Stimulated activated CD8-positive, alpha-beta memory T cell treated with anti-CD3 and anti-CD28 coated beads, Interleukin-7, amount 100 ng/mL, for 48 hours (primary cell): ENCODE measurements around the gene MCTP2.
"Not testable (repeated sequence)": the region's sequence is repeated elsewhere in the genome, so short reads cannot be mapped to it uniquely, and the experiment has no call there.

Experiments
- DNase-seq, 2 donors: peaks; one replicate each; pipeline ENCODE4 v3.0.0-alpha.2; 2020; ENCODE audit warnings: low read depth in 1 of 2; ENCODE audit errors: extremely low read depth in 1 of 2

Gene MCTP2

DNA sequence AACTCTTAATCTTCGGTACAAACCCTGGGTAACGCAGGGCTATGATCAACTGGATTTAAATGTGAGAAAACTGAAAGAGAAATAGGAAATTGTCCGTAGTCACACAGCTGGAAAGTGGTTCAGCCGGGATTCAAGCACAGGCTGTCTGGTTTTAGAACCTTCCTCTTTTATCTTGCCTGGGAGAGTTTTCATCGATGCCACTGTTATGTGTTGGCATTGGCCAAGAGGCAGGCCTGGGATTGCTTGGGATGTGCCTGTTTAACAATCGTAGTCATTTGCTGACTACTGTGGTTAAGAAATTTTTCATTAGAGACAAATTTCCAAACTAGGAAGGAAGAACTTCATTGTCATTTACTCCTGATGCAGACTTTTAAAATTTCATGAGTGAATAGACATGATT lies 4.3 kb downstream of the MCTP2 start:
- no peak for DNase-seq

DNA sequence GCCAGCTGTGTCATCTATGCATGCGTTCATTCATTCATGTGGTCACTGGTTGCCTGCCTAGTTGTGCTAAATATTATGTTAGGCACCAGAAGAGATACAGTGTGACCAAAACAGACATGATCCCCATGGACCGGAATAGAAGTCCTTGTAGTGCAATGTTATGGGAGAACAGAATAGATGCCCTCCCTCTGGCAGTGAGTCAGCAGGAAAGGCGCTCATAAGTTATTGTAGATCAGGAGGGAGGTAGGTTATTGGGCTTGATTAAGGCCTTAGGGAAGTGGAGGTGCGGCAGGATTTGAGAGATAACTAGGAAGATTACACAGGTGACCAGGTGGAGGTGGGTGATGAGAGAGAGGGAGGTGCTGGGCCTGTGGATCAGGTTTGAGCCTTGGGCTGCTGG lies 5.2 kb downstream of the MCTP2 start:
- no peak for DNase-seq

DNA sequence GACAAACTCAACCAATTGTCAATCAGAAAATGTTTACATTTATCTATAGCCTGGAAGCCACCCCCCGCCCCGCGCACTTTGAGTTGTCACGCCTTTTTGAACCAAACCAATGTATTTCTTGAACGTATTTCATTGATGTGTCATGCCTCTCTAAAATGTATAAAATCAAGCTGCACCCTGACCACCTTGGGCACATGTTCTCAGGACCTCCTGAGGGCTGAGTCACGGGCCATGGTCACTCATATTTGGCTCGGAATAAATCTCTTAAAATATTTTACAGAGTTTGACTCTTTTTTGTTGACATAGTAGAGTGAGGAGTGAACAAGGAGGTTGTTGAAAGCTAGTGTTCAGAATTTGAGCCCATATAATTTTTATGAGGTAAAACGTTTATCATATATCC lies 6.5 kb downstream of the MCTP2 start:
- DNase-seq = no peak

DNA sequence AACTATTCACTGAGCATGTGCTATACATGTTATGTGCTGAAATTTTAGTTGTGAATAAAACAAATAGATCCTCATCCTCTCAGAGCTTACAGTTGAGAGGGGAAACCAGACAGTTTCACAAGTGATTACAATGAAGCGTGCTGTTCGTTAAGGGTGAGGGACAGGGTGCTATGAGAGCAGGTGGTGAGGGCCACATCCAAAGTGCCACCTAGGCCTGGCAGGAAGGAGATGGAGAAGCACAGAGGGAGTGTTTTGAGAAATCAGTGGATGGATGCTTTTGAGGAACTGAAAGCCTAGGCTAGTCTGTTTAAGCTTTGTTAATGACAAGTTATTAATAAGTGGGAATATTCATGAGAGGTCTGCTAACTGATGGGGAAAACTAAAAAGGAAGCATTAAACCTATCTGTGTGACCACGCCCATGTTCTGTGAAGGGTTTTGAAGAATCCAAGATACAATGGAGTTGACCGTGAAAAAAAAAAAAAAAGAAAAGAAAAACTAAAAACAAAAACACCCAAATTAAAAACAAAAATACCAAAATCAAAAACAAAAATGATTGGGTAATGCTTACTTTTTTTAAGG lies 7.3 kb downstream of the MCTP2 start:
- DNase-seq = no peak

DNA sequence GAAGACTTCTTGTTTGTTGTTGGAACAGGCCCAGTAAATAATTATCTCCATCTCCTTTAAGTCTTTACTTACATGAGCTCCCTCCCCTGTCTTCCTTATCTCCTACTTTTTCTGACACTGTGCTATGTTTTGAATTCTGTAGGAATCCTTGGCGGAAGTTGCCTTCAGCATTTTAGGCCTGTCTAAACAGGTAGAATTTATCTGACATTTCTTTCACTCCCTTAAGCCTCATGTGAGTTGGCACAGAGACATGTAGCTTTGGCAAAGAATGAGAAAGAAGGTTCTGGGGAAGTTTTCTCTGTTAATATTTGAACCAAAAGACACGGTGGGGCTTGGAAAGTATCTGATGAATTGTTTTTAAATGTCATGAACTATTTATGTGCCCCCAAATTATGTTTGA lies 8.1 kb downstream of the MCTP2 start:
- DNase-seq = no peak

DNA sequence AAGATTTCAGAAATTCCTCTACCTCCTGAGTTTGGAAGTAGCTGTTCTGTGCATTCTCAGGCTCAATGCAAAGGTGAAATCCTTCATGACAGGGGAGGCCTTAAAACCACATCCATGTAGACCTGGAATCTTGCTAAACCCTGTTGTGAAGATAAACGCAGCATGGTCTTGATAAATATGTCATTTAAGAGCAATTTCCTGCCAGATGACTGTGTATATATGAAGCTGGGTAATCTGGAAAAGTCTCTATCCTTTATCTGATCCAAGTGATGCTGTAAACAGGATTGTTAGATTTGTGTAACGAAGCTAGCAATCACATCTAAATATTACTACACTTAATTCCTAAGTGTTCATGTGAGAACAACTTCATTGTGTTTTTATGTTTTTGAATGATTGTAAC lies 9.1 kb downstream of the MCTP2 start:
- DNase-seq = no peak

DNA sequence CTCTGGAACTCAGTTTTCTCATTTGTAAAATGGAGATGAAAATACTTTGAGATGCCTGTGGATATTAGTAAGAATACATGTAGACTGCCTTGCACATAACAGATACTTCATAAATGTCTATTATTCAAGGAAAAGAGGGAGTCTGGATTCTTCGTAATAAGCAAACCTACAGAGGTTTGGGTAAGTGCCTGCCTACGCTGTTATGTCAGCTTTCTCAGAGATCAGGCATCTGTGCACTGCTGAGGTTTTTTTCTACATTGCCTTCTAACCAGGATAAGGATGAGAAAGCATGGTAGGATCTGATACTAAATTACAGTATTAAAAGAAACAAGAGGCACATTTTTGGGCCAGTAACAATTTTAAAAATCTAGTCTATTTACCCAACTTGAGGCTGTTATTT lies 10.9 kb downstream of the MCTP2 start:
- DNase-seq = no peak

DNA sequence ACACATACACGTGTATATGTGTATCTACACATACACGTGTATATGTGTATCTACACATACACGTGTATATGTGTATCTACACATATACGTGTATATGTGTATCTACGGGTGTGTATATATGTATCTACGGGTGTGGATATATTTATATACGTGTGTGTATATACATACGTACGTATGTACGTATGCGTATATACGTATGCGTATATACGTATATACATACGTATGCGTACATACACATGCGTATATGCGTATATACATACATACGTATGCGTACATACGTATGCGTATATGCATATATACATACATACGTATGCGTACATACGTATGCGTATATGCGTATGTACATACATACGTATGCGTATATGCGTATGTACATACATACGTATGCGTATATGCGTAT lies 11.6 kb downstream of the MCTP2 start:
- not testable (repeated sequence) for DNase-seq

DNA sequence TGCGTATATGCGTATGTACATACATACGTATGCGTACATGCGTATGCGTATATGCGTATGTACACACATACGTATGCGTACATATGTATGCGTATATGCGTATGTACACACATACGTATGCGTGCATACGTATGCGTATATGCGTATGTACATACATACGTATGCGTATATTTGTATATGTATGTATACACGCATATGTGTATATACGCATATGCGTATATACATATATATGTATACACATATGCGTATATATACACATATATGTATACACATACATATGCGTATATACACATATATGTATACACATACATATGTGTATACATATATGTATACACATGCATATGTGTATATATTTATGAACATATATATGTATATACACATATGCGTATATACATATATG lies 12.1 kb downstream of the MCTP2 start:
- DNase-seq = no peak

DNA sequence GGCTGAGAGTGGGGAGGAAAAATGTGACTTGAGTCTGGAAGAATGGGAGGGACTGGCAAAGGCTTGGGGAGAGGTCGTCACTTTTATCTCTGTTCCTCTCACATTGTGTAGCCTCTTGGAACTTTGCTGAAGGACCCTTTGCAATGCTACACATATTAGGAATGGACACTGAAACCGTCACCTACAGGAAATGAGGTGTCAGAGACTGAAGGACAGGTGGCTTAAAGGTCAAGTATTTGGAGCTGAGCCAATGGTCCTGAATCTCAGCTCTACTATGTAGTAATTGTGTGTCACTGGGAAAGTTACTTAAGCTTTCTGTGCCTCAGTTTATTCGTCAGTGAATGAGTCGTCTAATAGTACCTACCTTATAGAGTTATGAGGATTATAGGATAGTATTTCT lies 14.7 kb downstream of the MCTP2 start:
- no peak for DNase-seq

DNA sequence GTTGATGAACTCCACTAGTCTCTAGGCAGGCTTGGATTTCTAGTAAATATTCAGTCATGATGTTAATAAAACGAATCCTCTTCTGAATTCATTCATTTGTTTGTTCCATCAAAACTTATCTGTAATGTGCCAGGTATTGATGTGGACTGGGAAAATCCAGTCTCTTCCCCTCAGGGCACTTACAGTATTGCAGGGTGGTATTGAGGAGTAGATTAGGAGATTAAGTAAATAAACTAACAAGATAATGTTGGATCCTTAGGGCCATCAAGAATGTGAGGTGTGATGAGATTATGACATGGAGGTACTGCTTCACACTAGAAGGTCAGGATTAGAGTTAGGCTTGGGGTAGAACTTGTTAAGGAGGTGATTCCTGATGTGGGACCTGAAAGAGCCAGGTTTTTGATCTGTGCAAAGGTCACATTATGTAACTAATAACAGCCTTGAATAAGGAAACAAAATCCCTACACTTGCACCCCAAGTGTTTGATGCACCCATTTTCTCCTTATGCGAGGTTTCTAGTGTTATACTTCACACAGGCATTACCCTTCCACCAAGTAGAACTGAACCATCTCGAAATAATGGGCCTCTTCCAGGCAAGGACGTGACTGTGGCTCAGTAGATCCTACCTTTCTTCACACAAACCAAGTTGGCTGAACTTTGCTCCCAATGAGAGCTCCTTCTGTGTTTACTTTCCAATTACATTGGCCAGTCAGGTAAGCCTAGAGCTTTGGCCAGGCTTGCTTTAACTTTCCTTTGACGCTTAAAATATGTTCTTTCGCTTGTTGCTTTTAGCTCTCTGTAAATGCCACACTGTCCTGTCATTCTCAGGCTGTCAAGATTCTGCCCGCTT lies 16.7 kb downstream of the MCTP2 start:
- DNase-seq = no peak

DNA sequence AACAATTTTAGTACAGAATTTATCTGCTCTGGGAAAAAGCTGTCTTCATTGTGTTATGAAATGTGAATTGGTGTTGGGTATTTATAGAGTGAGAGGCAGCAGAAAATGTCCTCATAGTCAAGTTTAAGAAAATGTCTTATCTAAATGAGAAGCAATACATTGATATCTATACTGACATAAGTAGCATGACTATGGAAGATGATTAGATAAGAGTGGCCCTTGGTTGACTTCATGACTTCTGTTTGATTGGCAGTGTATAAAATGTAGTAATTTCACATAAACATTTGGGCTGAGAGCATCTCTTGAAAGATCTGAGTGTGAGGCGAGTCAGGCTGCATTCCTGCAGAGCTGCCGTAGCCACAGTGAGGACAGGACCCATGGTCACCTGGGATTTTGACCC lies 19.4 kb downstream of the MCTP2 start:
- DNase-seq = no peak

DNA sequence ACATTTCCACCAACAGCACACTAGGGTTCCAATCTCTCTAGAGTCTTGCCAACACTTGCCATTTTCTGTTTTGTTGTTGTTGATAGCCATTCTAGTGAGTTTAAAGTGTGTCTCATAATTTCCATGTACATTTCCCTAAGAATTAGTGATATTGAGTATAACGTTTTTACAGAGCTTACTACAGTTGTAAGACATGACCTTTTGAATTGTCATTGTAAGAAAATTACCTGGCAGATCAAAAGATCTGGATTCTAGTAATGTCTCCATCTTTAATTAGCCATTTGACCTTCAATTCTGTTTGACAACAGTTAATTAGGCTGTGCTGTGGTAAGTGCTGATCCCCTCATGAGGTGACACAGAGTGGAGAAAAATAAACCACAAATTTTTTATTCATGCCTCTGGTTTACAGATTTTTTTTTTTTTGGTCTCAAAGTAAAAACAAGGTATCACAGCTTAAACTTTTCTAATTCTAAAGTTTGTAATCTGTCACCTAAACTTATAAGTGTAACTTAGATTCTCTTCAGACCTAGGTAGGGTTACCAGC lies 20.9 kb downstream of the MCTP2 start:
- DNase-seq = no peak

DNA sequence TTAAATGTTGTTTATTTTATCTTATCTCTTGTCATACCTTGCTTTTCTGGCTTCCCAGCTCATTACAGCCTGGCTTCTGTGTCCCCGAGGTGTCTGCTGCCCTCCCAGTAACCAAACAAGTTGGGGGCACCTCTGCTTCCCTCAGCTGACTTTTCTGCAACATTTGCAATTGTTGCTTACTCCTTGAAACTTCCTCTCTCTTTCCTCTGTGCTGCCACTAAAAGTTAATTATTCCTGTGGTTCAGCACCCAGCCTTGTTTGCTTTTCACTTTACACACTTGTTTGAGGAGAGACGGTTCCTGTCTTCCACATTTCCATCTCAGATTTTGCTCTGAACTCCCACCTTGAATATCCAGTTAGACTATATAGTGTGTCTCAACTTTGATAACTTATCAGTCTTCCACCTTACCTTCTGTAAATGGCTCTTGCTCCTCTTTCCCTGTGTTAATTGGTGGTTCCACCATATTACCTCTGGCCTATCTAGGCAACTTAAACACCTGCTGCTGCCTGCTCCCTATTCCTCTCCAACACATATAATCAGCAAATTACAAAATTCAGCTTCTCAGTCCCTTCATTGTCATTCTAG lies 21.6 kb downstream of the MCTP2 start:
- no peak for DNase-seq

DNA sequence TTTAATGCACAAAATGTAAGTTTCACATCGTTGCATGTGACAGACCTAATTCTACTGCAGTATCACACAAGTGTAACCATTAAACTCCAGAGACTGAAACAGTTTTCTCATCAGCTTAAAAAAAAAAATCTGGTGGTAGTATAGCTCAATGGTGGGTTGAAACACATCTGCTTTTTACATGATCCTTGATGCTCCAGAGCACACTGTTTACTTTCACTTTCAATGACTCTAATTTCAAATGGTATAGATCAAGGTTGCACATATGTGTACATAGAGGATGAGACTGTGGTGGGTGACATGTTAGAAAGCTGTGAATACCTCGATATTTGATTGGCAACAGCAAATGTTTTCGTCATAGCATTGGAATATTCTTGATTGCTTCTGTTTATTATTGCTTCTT lies 22.4 kb downstream of the MCTP2 start:
- DNase-seq = no peak

DNA sequence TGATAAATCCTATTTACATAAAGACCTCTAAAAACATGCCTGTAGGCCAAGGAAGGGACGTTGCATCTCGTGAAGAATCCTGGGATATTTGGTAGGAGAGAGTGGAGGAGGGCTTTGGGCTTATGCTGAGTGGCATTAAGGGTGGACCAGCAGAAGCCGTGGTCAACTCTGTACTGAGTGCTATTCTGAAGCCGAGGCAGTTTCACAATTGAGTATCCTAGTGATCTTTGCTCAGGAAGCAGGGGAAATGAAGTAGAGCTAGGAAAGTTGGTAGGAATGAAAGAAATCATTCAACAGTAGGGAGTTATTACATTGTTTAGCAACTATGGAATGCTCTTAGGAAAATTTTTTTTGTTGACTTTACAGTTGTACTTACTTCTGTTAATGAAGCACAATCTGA lies 24.2 kb downstream of the MCTP2 start:
- DNase-seq = no peak

DNA sequence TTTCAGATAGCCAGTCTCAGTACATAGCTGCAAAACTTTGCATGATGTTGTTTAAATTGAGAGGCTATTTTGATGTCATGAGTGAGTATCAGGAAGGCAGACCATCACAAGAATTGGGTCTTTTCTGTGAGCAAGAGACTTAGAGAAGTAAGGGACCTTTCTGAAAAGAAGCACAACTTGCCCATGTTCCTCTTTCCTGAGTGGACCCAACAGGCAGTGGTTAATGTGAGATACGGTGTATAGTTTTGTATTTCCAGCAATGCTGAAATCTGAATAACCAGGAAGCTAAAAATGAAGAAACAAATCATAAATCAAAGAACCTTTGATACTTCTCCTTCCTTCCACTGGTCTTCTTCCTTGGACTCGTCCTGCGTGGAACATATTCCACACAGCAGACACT lies 25.1 kb downstream of the MCTP2 start:
- DNase-seq = no peak

DNA sequence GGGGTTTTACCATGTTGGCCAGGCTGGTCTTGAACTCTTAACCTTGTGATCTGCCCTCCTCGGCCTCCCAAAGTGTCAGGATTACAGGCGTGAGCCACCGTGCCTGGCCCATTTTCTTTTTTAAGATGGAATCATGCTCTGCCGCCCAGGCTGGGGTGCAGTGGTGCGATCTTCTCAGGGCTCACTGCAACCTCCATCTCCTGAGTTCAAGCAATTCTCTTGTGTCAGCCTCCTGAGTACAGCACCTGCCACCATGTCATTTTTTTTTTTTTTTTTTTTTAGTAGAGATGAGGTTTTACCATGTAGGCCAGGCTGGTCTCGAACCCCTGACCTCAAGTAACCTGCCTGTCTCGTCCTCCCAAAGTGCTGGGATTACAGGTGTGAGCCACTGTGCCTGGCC lies 26.4 kb downstream of the MCTP2 start:
- not testable (repeated sequence) for DNase-seq

DNA sequence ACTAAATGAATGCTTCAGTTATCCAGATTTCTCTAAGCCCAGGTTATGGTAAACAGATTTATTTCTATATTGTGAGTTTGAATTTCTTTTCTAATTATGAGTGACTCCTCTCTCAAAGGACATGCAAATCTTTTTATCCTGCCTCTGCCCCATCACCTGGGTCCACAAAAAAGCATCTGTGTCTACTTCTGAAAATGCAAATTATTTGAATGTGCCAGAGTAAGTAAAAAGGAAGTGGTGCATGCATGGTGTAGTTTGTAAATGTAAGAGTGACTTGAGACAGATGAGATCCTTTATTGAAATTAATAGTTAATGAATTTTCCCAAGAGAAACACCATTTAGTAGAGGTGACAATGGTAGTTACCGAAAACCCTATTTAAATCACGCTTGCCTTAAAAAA lies 26.9 kb downstream of the MCTP2 start:
- no peak for DNase-seq

DNA sequence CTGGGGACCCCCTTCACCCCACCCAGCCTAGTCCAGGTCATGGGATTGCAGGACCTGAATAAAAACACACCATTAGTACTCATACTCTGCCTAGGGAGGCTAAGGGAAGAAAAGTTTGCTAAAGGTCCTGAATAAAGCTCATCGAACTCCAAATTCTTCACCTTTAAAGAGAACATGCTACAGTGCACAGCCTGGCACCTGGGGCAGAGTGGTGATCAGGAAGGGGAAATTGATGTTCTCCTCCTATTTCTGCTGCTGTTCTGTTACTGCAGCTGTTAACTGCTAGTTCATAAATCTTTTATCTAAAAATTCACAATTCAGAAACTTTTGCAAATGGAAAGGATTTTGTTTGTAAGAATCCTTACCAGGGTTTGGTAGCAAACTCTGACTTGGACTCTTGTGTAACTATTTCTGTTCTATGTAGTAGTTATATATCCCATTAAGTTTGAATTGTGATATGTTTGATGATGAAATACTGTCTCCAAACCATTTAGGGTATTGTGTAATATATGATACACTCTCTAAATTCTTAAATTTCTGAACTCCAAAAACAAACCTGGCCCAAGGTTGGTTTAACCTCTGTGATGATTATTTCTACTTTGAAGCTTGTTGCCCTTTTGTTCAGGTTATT lies 27.9 kb downstream of the MCTP2 start:
- no peak for DNase-seq

DNA sequence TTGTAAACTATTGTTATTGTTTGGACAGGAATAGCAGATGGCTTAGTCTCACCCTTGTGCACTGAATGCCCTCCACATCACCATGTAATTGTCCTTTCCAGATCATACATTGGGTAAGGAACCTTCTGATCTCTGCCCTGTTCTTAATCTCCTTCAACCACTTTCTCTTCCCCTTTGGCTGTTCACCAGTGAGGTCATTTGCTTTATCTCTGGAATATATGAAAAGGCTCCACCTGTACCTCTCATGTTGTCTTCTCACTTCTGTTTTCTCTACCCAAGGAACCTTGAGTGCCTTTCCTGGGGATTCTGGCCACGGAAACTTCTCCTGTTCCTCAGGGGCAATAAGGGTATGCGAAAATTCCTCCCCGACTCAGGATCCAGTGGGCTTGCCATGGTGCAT lies 28.5 kb downstream of the MCTP2 start:
- DNase-seq = no peak

DNA sequence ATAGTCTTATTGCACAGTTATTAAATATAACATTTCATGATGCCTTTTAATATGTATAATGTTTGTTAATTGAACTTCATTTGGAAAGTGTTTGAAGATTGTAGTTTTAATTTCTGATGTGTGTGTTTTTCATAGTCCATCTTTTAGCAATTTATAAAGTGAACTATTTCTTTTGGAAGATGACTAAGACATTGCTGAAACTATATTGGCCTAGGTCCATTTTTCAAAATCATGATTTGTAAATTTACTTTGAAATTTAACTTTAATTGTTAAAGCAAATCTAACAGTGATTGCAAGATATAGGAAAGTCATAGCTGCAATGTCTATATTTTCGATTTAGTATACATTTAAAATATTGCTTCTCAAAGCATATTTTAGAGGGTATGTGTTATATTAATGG lies 30.8 kb downstream of the MCTP2 start:
- DNase-seq = no peak
